SH-SY5Y (cell line): ENCODE results near the gene SLC10A7.

Experiments
- GATA2 ChIP-seq: IDR thresholded peaks from 2 replicates; pipeline ENCODE4 v1.6.1; 2011; ENCODE audit warnings: mild to moderate bottlenecking, low read depth, low read length
- GATA3 ChIP-seq: IDR thresholded peaks from 2 replicates; pipeline ENCODE4 v1.6.1; 2011; ENCODE audit warnings: low read depth, mild to moderate bottlenecking, low read length, moderate library complexity

SLC10A7 gene

GRCh38 chr4:146470604-146471003, 51.1 kb downstream of the SLC10A7 start:
- no peak for TF ChIP-seq GATA2
- TF ChIP-seq GATA3: no peak

DNA sequence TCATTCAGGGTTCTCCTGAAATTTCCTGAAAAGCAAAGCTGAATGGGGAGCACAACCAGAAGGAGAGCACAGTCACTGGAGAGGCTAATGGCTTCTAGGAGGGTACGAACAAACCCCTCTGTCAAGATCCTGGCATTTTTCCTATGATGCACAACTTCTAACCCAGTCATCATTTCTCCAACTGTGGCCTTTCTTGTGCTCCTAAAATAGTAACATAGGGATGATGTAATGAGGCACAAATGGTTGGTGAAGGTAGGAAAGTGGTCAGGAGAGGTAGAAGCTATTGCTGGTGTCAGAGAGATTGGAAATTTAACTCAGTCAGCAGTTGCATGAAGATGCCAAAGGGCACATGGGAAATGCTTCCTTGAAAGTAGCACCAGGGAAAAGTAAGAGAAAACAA, 52.7 kb downstream of the SLC10A7 start:
- TF ChIP-seq GATA3: no peak

DNA sequence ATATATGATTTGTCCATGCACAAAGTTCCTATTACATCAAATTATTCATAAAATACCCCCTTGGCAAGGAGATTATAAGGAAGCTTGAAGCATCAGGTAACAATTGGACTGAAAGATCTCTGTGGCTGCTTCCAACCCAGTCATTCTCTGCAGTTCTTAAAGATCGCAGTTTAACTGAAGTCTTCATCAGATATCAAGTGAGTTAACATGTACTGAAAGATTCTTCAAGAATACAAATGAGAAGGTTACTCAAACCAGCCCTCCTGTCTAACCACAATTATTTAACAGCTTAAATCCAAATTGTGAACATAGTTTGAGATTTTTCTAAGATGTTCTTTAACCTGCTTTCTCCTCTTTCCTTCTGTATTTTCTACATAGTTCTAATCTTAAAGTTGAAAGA, 56.1 kb downstream of the SLC10A7 start:
- no peak for TF ChIP-seq GATA2
- no peak for TF ChIP-seq GATA3

GRCh38 chr4:146462251-146462650, 59.5 kb downstream of the SLC10A7 start:
- no peak for TF ChIP-seq GATA2
- no peak for TF ChIP-seq GATA3

- no peak for TF ChIP-seq GATA2
- no peak for TF ChIP-seq GATA3
Observed at GRCh38 chr4:146458594-146458993, 63.1 kb downstream of the SLC10A7 start.

DNA sequence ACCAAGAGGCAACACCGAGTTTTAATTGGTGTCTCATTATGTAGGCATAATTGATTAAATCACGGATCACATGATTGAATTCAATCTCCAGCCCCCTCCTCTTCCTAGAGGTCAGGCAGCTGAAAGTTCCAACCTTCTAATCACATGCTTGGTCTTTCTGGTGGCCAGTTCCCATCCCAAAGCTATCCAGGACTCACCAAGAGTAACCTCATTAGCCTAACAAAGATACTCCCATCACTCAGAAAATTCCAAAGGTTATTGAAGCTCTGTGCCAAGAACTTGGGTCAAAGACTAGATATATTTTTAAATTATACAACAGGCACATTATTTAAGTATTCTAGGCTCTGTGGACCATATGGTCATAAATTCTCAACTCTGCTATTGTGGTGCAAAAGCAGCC, 65.1 kb downstream of the SLC10A7 start:
- no peak for TF ChIP-seq GATA3
- TF ChIP-seq GATA2: no peak

- no peak for TF ChIP-seq GATA2
- TF ChIP-seq GATA3: no peak
Observed at GRCh38 chr4:146453181-146453807, 68.4 kb downstream of the SLC10A7 start.

DNA sequence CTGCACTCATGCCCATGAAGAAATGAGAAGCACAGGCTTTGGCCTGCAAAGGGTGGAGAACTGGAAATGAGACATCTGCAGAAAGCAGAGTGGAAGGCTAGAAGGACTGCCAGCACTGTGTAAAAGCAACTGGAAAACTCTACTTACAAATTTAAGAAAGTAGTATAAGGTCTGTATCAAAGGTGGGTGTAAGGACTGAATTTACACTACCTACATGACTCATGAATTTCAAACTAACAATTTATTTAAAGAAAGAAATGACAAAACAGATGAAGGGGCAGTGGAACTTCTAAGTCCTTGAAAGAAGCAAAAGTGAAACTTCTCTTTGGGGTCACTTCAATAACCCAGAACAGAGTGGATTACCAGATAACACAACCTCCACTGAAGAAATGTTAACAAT, 71.2 kb downstream of the SLC10A7 start:
- no peak for TF ChIP-seq GATA3
- no peak for TF ChIP-seq GATA2

DNA sequence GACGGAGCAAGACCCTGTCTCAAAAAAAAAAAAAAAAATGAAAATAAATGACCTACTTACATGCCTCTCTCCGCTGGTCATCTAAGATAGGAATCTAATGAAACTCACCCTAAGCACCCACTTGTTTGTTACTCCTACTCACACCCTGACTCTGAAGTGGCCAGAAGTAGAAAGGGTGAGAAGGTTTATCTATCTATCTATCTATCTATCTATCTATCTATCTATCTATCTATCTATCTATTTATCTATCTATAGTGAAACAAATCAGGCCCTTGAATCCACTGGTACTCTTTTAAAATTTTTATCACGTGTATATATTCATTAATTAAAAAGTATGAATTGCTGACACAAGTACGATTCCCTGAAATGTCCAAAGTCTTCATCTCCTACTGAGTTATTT, 75.2 kb downstream of the SLC10A7 start:
- TF ChIP-seq GATA2: no peak

DNA sequence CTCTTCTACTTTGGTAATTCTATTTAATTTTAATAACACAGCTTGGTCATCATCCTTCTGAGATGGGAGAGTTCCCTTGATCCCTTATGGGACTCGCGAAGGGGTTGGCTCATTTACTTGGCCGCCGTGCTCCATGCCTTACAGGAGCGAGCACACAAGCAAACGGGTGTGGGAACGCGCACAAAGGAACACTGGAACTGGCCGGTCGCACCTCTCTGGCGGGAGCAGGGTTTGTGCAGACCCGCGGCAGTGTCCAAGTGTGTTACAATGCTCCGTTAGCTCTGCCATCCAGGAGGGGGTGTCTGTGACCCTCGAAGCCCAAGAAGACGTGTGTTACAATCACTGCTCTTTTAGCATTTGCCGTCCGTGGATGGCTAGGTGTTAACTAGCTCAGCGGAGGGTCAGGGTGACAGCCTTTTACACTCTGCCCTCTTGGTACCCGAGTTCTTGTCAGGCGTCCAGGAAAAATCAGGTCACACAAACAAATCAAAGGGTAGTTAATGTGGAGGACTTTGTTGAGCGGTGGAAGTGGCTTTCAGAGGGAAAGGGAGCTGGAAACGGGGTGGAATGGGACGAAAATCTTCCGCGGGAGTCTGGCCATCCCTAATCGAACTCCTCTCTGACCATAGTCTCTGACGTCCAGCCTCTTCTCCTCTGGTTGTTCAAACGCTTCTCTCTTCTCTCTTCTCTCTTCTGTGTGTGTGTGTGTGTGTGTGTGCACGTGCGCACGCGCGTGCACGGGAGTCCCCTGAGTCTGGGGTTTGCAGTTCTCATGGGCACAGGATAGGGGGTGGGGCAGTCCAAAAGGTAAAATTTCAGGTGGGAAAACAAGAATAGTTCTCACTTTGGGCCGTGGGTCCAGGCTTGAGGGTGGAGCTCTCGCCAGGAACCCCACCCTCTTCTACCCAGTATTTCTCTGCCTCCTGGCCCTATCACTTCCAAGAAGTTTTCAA, 76.3 kb downstream of the SLC10A7 start:
- TF ChIP-seq GATA3 (no peak), GATA2 (no peak)

GRCh38 chr4:146443525-146443924, 78.2 kb downstream of the SLC10A7 start:
- no peak for TF ChIP-seq GATA2
- no peak for TF ChIP-seq GATA3

GRCh38 chr4:146442801-146443200, 78.9 kb downstream of the SLC10A7 start:
- TF ChIP-seq GATA3: no peak
- TF ChIP-seq GATA2: no peak

DNA sequence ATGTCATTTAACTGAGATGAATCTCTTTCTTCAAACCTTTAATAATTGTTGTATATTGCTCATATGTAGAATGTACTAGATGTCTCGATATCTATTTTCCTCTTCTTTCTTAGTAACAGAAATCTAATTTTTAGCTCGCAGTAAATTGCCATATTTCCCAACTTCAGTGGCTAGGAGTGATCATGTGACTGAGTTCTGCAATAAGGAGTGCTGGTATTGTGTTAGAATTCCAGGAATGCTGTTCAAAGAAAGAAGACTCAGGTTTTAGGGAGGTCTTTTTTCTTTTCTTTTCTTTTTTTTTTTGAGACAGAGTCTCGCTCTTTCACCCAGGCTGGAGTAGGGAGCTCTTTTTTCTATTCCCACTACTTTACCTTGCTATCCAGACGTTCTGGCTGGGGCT, 81.7 kb downstream of the SLC10A7 start:
- TF ChIP-seq GATA3 (no peak), GATA2 (no peak)

DNA sequence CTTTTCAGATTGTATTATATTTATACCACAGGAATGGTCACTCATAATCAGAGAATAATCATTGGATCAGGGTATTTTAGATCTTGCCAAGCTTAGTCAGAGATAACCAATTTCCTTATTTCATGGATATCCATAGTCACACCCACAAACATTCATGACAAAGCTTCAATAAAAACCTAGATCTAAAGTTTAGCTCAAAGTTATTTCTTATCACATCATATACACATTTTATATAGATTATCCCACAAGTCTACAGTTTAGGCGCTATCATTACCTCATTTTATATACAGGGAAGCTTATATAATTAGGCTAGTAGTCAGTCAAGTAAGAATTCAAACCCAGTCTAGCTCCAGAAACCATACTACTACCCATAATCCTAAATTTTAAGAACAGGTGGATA, 82.3 kb downstream of the SLC10A7 start:
- TF ChIP-seq GATA2: no peak
- no peak for TF ChIP-seq GATA3

- TF ChIP-seq GATA2 (no peak), GATA3 (no peak)
Observed at GRCh38 chr4:146437778-146438177, 84.0 kb downstream of the SLC10A7 start.
